GM12872 (cell line): Measurements from ENCODE around the gene ILK.

Experiments used
- CTCF ChIP-seq: IDR thresholded peaks from 3 replicates; pipeline ENCODE4 v1.5.1; 2011; ENCODE audit warnings: low read depth, mild to moderate bottlenecking, low read length, moderate library complexity; ENCODE audit not compliant: insufficient read depth

Gene ILK

GRCh38 chr11:6632116-6633073 is 28.8 kb downstream of the ILK start:
- TF ChIP-seq CTCF = no peak

GRCh38 chr11:6633422-6634408 is 30.1 kb downstream of the ILK start:
- TF ChIP-seq CTCF = no peak

GRCh38 chr11:6634534-6634933 is 31.0 kb downstream of the ILK start:
- no peak for TF ChIP-seq CTCF

GRCh38 chr11:6635082-6635932 is 31.7 kb downstream of the ILK start:
- no peak for TF ChIP-seq CTCF

GRCh38 chr11:6636480-6636879 is 32.9 kb downstream of the ILK start:
- TF ChIP-seq CTCF = no peak

- TF ChIP-seq CTCF = no peak
These were observed 34.3 kb downstream of the ILK start for GRCh38 chr11:6637871-6638270.
